Mammary epithelial cell (primary cell): ENCODE measurements around the gene RAPGEF1.

Experiments
- EZH2 ChIP-seq: IDR thresholded peaks from 2 replicates; pipeline ENCODE4 v1.6.1; 2012; ENCODE audit warnings: low read length, inconsistent platforms, borderline replicate concordance
- TF ChIP-seq, protein P1 (sequence below), 2 donors: IDR thresholded peaks in 1 of 2; conservative IDR thresholded peaks in 1 of 2; 2 replicates each; pipeline ENCODE4 v1.5.1; 2011 to 2012; ENCODE audit warnings: inconsistent platforms in 2 of 2, low read length in 2 of 2, mild to moderate bottlenecking in 2 of 2, control low read depth in 1 of 2, low read depth in 1 of 2; ENCODE audit not compliant: insufficient read depth in 1 of 2; ENCODE audit errors: extremely low read depth in 1 of 2

DNA sequence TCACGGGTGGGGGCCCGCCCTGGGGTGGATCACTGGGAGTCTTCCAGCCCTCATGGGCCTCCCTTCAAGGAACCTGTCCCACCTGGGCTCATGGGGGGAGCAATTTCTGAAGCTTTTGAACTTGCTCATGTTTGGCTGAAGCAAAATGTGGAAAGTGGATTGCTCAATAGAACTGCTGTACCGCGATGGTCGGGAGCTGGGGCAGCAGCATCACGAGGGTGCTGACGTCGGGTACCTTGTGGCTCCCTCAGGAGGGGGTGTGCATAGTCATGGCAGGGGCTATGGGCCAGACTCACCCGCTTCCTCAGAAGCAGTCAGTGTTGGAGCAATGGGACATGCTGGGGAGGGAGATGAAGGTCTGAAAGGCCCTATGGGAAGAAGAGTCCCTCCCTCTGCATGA, 136.7 kb downstream of the RAPGEF1 start:
- TF ChIP-seq, protein P1, sequence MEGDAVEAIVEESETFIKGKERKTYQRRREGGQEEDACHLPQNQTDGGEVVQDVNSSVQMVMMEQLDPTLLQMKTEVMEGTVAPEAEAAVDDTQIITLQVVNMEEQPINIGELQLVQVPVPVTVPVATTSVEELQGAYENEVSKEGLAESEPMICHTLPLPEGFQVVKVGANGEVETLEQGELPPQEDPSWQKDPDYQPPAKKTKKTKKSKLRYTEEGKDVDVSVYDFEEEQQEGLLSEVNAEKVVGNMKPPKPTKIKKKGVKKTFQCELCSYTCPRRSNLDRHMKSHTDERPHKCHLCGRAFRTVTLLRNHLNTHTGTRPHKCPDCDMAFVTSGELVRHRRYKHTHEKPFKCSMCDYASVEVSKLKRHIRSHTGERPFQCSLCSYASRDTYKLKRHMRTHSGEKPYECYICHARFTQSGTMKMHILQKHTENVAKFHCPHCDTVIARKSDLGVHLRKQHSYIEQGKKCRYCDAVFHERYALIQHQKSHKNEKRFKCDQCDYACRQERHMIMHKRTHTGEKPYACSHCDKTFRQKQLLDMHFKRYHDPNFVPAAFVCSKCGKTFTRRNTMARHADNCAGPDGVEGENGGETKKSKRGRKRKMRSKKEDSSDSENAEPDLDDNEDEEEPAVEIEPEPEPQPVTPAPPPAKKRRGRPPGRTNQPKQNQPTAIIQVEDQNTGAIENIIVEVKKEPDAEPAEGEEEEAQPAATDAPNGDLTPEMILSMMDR (conservative IDR thresholded peaks at IDR 0.05 in 1 of 2, IDR thresholded peaks at IDR 0.05 in 1 of 2; ENCODE audit: extremely low read depth in 1 of 2, insufficient read depth in 1 of 2, low read depth in 1 of 2, low read length in 2 of 2) = no peak
- TF ChIP-seq EZH2 = no peak
